Ascending aorta (tissue), 2 donors: ENCODE data around the gene NCK2. TPM values are rescaled to one million over a fixed set of nuclear protein-coding genes. Genes with fewer than 3 reads are reported as not detected.
A peak's percentile ranks its signal among the peaks of the same experiment; 100 is the strongest.
"Not testable (repeated sequence)": the region's sequence is repeated elsewhere in the genome, so short reads cannot be mapped to it uniquely, and the experiment has no call there.

Source experiments
- DNase-seq, 2 donors: peaks; one replicate each; pipeline ENCODE4 v3.0.0-alpha.2; 2019; ENCODE audit warnings: low spot score in 2 of 2
- H3K27ac ChIP-seq, 2 donors: fragments of 200-600 bp; sonication (generic); one replicate each; pipeline ENCODE4 v1.5.1; 2016 to 2017; ENCODE audit warnings: mild to moderate bottlenecking in 1 of 2
- H3K27me3 ChIP-seq: fragments of 200-600 bp; sonication (generic); one replicate; pipeline ENCODE4 v1.5.1; 2017
- H3K36me3 ChIP-seq, 2 donors: fragments of 200-600 bp; sonication (generic); one replicate each; pipeline ENCODE4 v1.5.1; 2016
- H3K4me1 ChIP-seq, 2 donors: fragments of 200-600 bp; sonication (generic); one replicate each; pipeline ENCODE4 v1.5.1; 2016 to 2017; ENCODE audit warnings: mild to moderate bottlenecking in 1 of 2
- H3K4me3 ChIP-seq, 2 donors: fragments of 200-600 bp; sonication (generic); one replicate each; pipeline ENCODE4 v1.5.1; 2016 to 2017; ENCODE audit warnings: mild to moderate bottlenecking in 1 of 2
- H3K9me3 ChIP-seq, 2 donors: fragments of 200-600 bp; sonication (generic); one replicate each; pipeline ENCODE4 v1.5.1; 2016
- intact Hi-C: fragments of 100-400 bp; cut with DNase I; formaldehyde crosslinking; loops from one replicate; pipeline ENCODE4 v1.15.1; 2023
- total RNA-seq: library from RNA; depleted of rRNA; stranded (reverse); fragments of >200 nt; gene quantifications from one replicate; pipeline ENCODE4 v1.1.0, GENCODE V29; 2016
- TF ChIP-seq, protein P1 (sequence below), 3 experiments: fragments of 200-600 bp in 2 of 3; fragments of 450-650 bp in 1 of 3; sonication (generic) in 2 of 3; IDR thresholded peaks; one replicate each; pipeline ENCODE4 v1.5.1; 2016 to 2019; ENCODE audit warnings: antibody characterized with exemption in 3 of 3, mild to moderate bottlenecking in 1 of 3, moderate library complexity in 1 of 3

Gene NCK2
- total RNA-seq, 1 donor from 2014 or later: 57.6 TPM

- intact Hi-C loops: no loop called here
- TF ChIP-seq, protein P1, sequence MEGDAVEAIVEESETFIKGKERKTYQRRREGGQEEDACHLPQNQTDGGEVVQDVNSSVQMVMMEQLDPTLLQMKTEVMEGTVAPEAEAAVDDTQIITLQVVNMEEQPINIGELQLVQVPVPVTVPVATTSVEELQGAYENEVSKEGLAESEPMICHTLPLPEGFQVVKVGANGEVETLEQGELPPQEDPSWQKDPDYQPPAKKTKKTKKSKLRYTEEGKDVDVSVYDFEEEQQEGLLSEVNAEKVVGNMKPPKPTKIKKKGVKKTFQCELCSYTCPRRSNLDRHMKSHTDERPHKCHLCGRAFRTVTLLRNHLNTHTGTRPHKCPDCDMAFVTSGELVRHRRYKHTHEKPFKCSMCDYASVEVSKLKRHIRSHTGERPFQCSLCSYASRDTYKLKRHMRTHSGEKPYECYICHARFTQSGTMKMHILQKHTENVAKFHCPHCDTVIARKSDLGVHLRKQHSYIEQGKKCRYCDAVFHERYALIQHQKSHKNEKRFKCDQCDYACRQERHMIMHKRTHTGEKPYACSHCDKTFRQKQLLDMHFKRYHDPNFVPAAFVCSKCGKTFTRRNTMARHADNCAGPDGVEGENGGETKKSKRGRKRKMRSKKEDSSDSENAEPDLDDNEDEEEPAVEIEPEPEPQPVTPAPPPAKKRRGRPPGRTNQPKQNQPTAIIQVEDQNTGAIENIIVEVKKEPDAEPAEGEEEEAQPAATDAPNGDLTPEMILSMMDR (IDR thresholded peaks at IDR 0.05): no peak
Measured at GRCh38 chr2:105769504-105769903, 24.8 kb downstream of the NCK2 start.

DNA sequence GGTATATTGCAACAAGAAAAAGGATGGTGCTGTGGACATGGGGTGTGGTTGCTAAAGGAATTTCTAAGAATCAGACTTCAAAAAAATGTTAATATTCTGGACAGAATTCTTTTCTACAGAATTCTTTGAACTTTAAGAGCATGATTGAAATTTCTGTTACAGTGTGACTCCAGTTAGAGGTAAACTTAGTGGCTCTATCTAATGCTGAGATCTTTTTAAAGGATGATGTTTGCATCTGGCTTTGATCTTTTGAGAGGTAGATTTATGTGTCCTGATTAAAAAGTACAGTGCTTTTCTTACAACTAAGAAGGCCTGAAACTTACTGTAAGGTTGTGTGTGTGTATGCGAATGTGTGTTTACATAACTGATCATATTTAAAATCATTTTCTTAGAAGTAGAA is 25.4 kb downstream of the NCK2 start:
- TF ChIP-seq, protein P1 (IDR thresholded peaks at IDR 0.05): no peak
- H3K36me3 ChIP-seq: peaks cover 0 to 3% of the 10 kb centered on the region in 2 donors
- intact Hi-C loops: no loop called here
- H3K4me1 ChIP-seq: peaks cover 2 to 12% of the 10 kb centered on the region in 2 donors
- no peak overlapping the region for H3K4me3 ChIP-seq
- no peak for DNase-seq
- peaks cover 0 to 5% of the 10 kb centered on the region in 2 donors for H3K9me3 ChIP-seq
- no peak overlapping the region for H3K27ac ChIP-seq
- no peaks in the 10 kb centered on the region for H3K27me3 ChIP-seq

More at GRCh38 chr2:105769504-105769903, 24.8 kb downstream of the NCK2 start:
- H3K4me3 ChIP-seq: no peak overlapping the region
- peaks cover 2 to 12% of the 10 kb centered on the region in 2 donors for H3K4me1 ChIP-seq
- no peak overlapping the region for H3K27ac ChIP-seq
- DNase-seq: no peak
- peaks cover 0 to 3% of the 10 kb centered on the region in 2 donors for H3K36me3 ChIP-seq
- H3K9me3 ChIP-seq: peaks cover 0 to 5% of the 10 kb centered on the region in 2 donors
- H3K27me3 ChIP-seq: no peaks in the 10 kb centered on the region

- H3K4me3 ChIP-seq, H3K9me3 ChIP-seq, H3K36me3 ChIP-seq, DNase-seq, intact Hi-C loops, H3K27me3 ChIP-seq, H3K27ac ChIP-seq: not testable (repeated sequence)
- H3K4me1 ChIP-seq: peaks cover 2 to 16% of the 10 kb centered on the region in 2 donors
Measured at GRCh38 chr2:105771291-105771690, 26.6 kb downstream of the NCK2 start.

DNA sequence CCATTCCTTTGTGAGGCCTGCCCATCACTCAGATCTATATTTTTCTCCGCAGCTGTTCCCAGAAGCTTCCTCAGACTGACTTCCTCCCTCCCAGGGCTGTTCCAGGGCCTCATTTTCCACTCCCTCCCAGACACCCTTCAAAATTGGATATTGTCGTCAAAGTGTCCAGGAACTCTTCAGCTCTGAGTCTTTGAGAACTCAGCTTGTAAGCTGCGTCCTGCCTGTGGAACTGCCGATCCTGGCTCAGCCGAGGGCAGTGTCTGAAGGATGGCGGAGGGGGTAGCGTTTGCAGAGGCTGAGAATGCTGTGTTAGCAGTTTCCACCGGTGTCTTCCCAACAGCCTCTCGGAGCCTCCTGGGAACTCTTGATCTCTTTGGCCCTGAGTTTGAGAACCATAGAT is 27.1 kb downstream of the NCK2 start:
- no peaks in the 10 kb centered on the region for H3K36me3 ChIP-seq
- peak overlapping the region in 1 of 2 donors; percentile 12 for H3K27ac ChIP-seq
- TF ChIP-seq, protein P1 (IDR thresholded peaks at IDR 0.05): no peak
- H3K4me3 ChIP-seq: no peak overlapping the region
- intact Hi-C loops: no loop called here
- peaks cover 0 to 5% of the 10 kb centered on the region in 2 donors for H3K9me3 ChIP-seq
- no peaks in the 10 kb centered on the region for H3K27me3 ChIP-seq
- no peak for DNase-seq
- peaks cover 2 to 20% of the 10 kb centered on the region in 2 donors for H3K4me1 ChIP-seq

GRCh38 chr2:105772362-105772761 is 27.6 kb downstream of the NCK2 start:
- DNase-seq: no peak
- intact Hi-C loops: no loop called here
- H3K4me1 ChIP-seq: peaks cover 2 to 23% of the 10 kb centered on the region in 2 donors
- no peak overlapping the region for H3K4me3 ChIP-seq
- peaks cover 0 to 5% of the 10 kb centered on the region in 2 donors for H3K9me3 ChIP-seq
- TF ChIP-seq, protein P1 (IDR thresholded peaks at IDR 0.05): no peak
- no peaks in the 10 kb centered on the region for H3K27me3 ChIP-seq
- peak overlapping the region in 1 of 2 donors; percentile 12 for H3K27ac ChIP-seq
- H3K36me3 ChIP-seq: no peaks in the 10 kb centered on the region

DNA sequence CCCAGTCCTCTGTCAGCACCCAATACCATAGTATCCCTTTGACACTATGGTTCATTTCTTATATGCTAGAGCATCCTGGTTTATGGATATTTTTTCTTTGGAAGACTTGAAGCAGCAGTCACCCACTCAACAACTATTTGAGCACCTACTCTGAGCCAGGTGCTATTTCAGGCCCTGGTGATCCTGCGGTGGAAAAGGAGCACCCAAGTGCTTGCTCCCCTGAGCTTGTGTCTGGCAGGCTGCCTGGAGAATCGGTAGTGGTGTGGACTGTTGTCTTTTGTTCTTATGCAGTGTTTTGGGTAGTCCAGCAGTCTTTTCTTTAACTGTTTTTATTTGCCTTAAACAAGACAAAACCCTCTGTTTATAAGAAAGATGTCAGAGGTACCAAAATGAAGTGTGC is 28.9 kb downstream of the NCK2 start:
- no peak overlapping the region for H3K4me3 ChIP-seq
- TF ChIP-seq, protein P1 (IDR thresholded peaks at IDR 0.05): no peak
- H3K27me3 ChIP-seq: no peaks in the 10 kb centered on the region
- no peak for DNase-seq
- peaks cover 2 to 23% of the 10 kb centered on the region in 2 donors for H3K4me1 ChIP-seq
- intact Hi-C loops: no loop called here
- no peaks in the 10 kb centered on the region for H3K9me3 ChIP-seq
- no peaks in the 10 kb centered on the region for H3K36me3 ChIP-seq
- H3K27ac ChIP-seq: no peak overlapping the region
